Liver (tissue), 3 donors: ENCODE results near the gene GALNT9.

Experiments used
- ATF3 ChIP-seq: IDR thresholded peaks from 2 replicates; pipeline ENCODE4 v1.6.1; 2016; ENCODE audit warnings: antibody characterized with exemption
- CTCF ChIP-seq: fragments of 150-350 bp; IDR thresholded peaks from 2 replicates; pipeline ENCODE4 v1.5.1; 2017; ENCODE audit warnings: improper control_type of control experiment, low read depth, low read length; ENCODE audit not compliant: missing input control
- HNF4G ChIP-seq: IDR thresholded peaks from 2 replicates; pipeline ENCODE4 v1.6.1; 2016; ENCODE audit warnings: antibody characterized with exemption
- RXRA ChIP-seq, 2 donors: IDR thresholded peaks; 2 replicates each; pipeline ENCODE4 v1.6.1; 2017 to 2018; ENCODE audit warnings: antibody characterized with exemption in 2 of 2, mild to moderate bottlenecking in 1 of 2
- TAF1 ChIP-seq: conservative IDR thresholded peaks from 2 replicates; pipeline ENCODE4 v1.6.1; 2016; ENCODE audit warnings: antibody characterized with exemption, mild to moderate bottlenecking
- YY1 ChIP-seq: IDR thresholded peaks from 2 replicates; pipeline ENCODE4 v1.6.1; 2016; ENCODE audit warnings: antibody characterized with exemption, mild to moderate bottlenecking
- donor health status: healthy.
- donor health status: healthy.

- TF ChIP-seq HNF4G = no peak
- no peak for TF ChIP-seq CTCF
- no peak for TF ChIP-seq ATF3
- no peak for TF ChIP-seq RXRA (IDR thresholded peaks at IDR 0.05)
- TF ChIP-seq YY1 = no peak
- TF ChIP-seq TAF1 = no peak
Measured at GRCh38 chr12:132154941-132155770, 174.2 kb downstream of the GALNT9 start.
